Neural cell (in vitro differentiated cells): Measurements from ENCODE around the gene TFIP11. TPM values are rescaled to one million over a fixed set of nuclear protein-coding genes. Genes with fewer than 3 reads are reported as not detected.

Source experiments
- H2AFZ ChIP-seq: fragments of 200-600, 300-800 bp; sonication (generic), shearing (Covaris generic); 2 replicates; pipeline ENCODE4 v1.6.0; 2014; ENCODE audit warnings: low read depth, mild to moderate bottlenecking, antibody characterized with exemption, low read length, moderate library complexity
- H3F3A ChIP-seq: fragments of 200-600 bp; shearing (Covaris generic); 2 replicates; pipeline ENCODE4 v1.6.1; 2016; ENCODE audit warnings: mild to moderate bottlenecking, moderate library complexity, mixed read lengths, antibody characterized with exemption, low read length; ENCODE audit not compliant: insufficient read depth, poor library complexity, severe bottlenecking
- H3K27ac ChIP-seq: fragments of 200-600, 300-800 bp; sonication (generic), shearing (Covaris generic); 2 replicates; pipeline ENCODE4 v1.5.1; 2014; ENCODE audit warnings: mild to moderate bottlenecking, low read length, moderate library complexity
- H3K27me3 ChIP-seq: fragments of 300-800, 200-600 bp; sonication (generic), shearing (Covaris generic); 2 replicates; pipeline ENCODE4 v1.6.0; 2014; ENCODE audit warnings: mild to moderate bottlenecking, low read depth, low read length, moderate library complexity; ENCODE audit not compliant: insufficient read depth
- H3K36me3 ChIP-seq: fragments of 300-800, 200-600 bp; sonication (generic), shearing (Covaris generic); 2 replicates; pipeline ENCODE4 v1.5.1; 2014; ENCODE audit warnings: mild to moderate bottlenecking, antibody characterized with exemption, low read length, moderate library complexity; ENCODE audit not compliant: insufficient read depth
- H3K4me2 ChIP-seq: fragments of 300-800, 200-600 bp; sonication (generic), shearing (Covaris generic); 2 replicates; pipeline ENCODE4 v1.6.0; 2014; ENCODE audit warnings: mild to moderate bottlenecking, low read length
- H3K4me3 ChIP-seq: fragments of 300-800, 200-600 bp; sonication (generic), shearing (Covaris generic); 2 replicates; pipeline ENCODE4 v1.5.1; 2014; ENCODE audit warnings: mild to moderate bottlenecking, low read length, moderate library complexity
- H3K79me2 ChIP-seq: fragments of 200-600 bp; shearing (Covaris generic); replicated peaks from 2 replicates; pipeline ENCODE4 v1.6.0; 2014; ENCODE audit warnings: mild to moderate bottlenecking, low read length, moderate library complexity; ENCODE audit not compliant: insufficient read depth
- H3K9ac ChIP-seq: fragments of 300-800, 200-600 bp; sonication (generic), shearing (Covaris generic); 2 replicates; pipeline ENCODE4 v1.6.1; 2016; ENCODE audit warnings: mild to moderate bottlenecking, low read length, mixed read lengths
- H3K9me2 ChIP-seq: fragments of 200-600 bp; shearing (Covaris generic); 2 replicates; pipeline ENCODE4 v1.6.1; 2016; ENCODE audit warnings: mild to moderate bottlenecking, low read length, mixed read lengths; ENCODE audit not compliant: insufficient read depth
- H3K9me3 ChIP-seq: fragments of 200-600, 300-800 bp; sonication (generic), shearing (Covaris generic); 2 replicates; pipeline ENCODE4 v1.6.1; 2016; ENCODE audit warnings: mild to moderate bottlenecking, mixed run types, low read length, moderate library complexity, mixed read lengths
- H4K20me1 ChIP-seq: fragments of 200-600 bp; shearing (Covaris generic); 2 replicates; pipeline ENCODE4 v1.6.1; 2016; ENCODE audit warnings: mild to moderate bottlenecking, mixed run types; ENCODE audit not compliant: insufficient read depth
- EP300 ChIP-seq: fragments of 450-650 bp; conservative IDR thresholded peaks from 2 replicates; pipeline ENCODE4 v1.6.1; 2014; ENCODE audit warnings: antibody characterized with exemption, mild to moderate bottlenecking, moderate library complexity; ENCODE audit not compliant: poor library complexity, severe bottlenecking
- EZH2 ChIP-seq: fragments of 200-600, 300-800 bp; shearing (Covaris generic), sonication (generic); IDR thresholded peaks from 2 replicates; pipeline ENCODE4 v1.6.1; 2014; ENCODE audit warnings: antibody characterized with exemption, low read length, borderline replicate concordance, mild to moderate bottlenecking; ENCODE audit not compliant: insufficient read depth, poor library complexity, severe bottlenecking
- MXI1 ChIP-seq: fragments of 450-650 bp; conservative IDR thresholded peaks from 2 replicates; pipeline ENCODE4 v1.6.1; 2014; ENCODE audit warnings: antibody characterized with exemption, mild to moderate bottlenecking; ENCODE audit not compliant: poor library complexity, severe bottlenecking
- POLR2AphosphoS5 ChIP-seq: IDR thresholded peaks from 2 replicates; pipeline ENCODE4 v1.6.1; 2012
- RAD21 ChIP-seq: fragments of 450-650 bp; conservative IDR thresholded peaks from 2 replicates; pipeline ENCODE4 v1.6.1; 2014; ENCODE audit warnings: antibody characterized with exemption, mild to moderate bottlenecking, moderate library complexity
- SMC3 ChIP-seq: fragments of 450-650 bp; conservative IDR thresholded peaks from 2 replicates; pipeline ENCODE4 v1.6.1; 2014; ENCODE audit warnings: antibody characterized with exemption, mild to moderate bottlenecking, moderate library complexity; ENCODE audit not compliant: poor library complexity
- TAF1 ChIP-seq: IDR thresholded peaks from 2 replicates; pipeline ENCODE4 v1.6.1; 2012; ENCODE audit warnings: low read depth
- polyA plus RNA-seq: library from polyadenylated mRNA; depleted of rRNA; stranded (reverse); fragments of >200 nt; gene quantifications from 2 replicates; pipeline ENCODE4 v1.2.3, GENCODE V29; 2014
- TF ChIP-seq, protein P1 (sequence below): IDR thresholded peaks from 2 replicates; pipeline ENCODE4 v1.6.1; 2012; ENCODE audit warnings: borderline replicate concordance
- TF ChIP-seq, protein P2 (sequence below): fragments of 450-650 bp; IDR thresholded peaks from 2 replicates; pipeline ENCODE4 v1.5.1; 2014; ENCODE audit warnings: antibody characterized with exemption, mild to moderate bottlenecking, moderate library complexity; ENCODE audit not compliant: poor library complexity, severe bottlenecking

TFIP11 gene
- polyA plus RNA-seq, 1 donor from 2014 or later = 49.8 TPM

DNA sequence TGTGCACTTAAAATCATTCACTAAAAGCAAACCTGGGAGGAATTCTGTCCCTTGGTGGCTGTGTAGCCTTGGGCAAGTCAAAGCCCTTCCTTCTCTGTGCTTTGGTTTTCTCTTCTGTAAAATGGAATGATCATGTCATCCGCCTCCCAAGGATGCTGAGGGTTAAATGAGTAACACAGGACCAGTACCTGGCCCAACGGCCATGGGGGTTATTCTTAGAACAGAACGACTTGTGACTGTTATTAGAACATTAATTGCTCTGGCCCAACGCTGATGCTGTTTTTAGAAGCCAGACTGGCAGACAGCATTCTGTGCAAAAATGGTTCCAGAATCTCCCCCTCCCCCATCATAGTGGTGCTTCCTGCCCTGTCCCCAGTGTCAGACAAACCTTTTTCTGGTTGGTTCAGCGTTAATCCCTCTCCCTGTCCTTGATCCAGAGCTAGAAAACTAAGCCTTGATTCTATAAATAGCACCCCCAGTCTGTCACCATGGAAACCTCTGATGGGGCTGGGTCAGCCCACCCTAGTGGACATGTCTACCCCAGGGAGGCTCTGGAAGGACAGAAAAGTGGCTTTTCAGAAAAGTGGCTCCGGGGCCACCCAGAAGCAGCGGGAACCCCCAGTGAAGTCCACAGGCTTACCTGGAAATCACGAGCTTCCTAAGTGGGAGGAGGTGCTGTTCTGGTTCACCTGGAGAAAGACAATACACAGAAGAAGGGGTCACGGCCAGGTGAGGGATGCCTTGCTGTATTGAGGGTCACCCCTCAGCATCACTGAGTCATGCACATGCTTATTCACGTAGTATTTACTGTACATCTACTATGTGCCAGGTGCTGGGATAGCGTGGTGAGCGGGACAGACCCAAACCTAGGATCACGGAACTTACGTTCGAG is 15.5 kb upstream of the TFIP11 start:
- H3K36me3 ChIP-seq = no peaks in the 10 kb centered on the region
- no peaks in the 10 kb centered on the region for H3K9me3 ChIP-seq
- H4K20me1 ChIP-seq = no peaks in the 10 kb centered on the region
- H3K27ac ChIP-seq = no peak overlapping the region
- H3K4me3 ChIP-seq = no peak overlapping the region
- no peak overlapping the region for H2AFZ ChIP-seq
- H3K9me2 ChIP-seq = no peaks in the 10 kb centered on the region
- no peaks in the 10 kb centered on the region for H3K27me3 ChIP-seq
- no peak overlapping the region for H3K9ac ChIP-seq
- H3K4me2 ChIP-seq = no peak overlapping the region
- H3K79me2 ChIP-seq = no peaks in the 10 kb centered on the region
- H3F3A ChIP-seq = no peaks in the 10 kb centered on the region
- TF ChIP-seq EZH2 (no peak), SMC3 (no peak), EP300 (no peak), RAD21 (no peak), TAF1 (no peak), POLR2AphosphoS5 (no peak), MXI1 (no peak)
- TF ChIP-seq, protein P1, sequence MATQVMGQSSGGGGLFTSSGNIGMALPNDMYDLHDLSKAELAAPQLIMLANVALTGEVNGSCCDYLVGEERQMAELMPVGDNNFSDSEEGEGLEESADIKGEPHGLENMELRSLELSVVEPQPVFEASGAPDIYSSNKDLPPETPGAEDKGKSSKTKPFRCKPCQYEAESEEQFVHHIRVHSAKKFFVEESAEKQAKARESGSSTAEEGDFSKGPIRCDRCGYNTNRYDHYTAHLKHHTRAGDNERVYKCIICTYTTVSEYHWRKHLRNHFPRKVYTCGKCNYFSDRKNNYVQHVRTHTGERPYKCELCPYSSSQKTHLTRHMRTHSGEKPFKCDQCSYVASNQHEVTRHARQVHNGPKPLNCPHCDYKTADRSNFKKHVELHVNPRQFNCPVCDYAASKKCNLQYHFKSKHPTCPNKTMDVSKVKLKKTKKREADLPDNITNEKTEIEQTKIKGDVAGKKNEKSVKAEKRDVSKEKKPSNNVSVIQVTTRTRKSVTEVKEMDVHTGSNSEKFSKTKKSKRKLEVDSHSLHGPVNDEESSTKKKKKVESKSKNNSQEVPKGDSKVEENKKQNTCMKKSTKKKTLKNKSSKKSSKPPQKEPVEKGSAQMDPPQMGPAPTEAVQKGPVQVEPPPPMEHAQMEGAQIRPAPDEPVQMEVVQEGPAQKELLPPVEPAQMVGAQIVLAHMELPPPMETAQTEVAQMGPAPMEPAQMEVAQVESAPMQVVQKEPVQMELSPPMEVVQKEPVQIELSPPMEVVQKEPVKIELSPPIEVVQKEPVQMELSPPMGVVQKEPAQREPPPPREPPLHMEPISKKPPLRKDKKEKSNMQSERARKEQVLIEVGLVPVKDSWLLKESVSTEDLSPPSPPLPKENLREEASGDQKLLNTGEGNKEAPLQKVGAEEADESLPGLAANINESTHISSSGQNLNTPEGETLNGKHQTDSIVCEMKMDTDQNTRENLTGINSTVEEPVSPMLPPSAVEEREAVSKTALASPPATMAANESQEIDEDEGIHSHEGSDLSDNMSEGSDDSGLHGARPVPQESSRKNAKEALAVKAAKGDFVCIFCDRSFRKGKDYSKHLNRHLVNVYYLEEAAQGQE = no peak
- TF ChIP-seq, protein P2, sequence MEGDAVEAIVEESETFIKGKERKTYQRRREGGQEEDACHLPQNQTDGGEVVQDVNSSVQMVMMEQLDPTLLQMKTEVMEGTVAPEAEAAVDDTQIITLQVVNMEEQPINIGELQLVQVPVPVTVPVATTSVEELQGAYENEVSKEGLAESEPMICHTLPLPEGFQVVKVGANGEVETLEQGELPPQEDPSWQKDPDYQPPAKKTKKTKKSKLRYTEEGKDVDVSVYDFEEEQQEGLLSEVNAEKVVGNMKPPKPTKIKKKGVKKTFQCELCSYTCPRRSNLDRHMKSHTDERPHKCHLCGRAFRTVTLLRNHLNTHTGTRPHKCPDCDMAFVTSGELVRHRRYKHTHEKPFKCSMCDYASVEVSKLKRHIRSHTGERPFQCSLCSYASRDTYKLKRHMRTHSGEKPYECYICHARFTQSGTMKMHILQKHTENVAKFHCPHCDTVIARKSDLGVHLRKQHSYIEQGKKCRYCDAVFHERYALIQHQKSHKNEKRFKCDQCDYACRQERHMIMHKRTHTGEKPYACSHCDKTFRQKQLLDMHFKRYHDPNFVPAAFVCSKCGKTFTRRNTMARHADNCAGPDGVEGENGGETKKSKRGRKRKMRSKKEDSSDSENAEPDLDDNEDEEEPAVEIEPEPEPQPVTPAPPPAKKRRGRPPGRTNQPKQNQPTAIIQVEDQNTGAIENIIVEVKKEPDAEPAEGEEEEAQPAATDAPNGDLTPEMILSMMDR = no peak

DNA sequence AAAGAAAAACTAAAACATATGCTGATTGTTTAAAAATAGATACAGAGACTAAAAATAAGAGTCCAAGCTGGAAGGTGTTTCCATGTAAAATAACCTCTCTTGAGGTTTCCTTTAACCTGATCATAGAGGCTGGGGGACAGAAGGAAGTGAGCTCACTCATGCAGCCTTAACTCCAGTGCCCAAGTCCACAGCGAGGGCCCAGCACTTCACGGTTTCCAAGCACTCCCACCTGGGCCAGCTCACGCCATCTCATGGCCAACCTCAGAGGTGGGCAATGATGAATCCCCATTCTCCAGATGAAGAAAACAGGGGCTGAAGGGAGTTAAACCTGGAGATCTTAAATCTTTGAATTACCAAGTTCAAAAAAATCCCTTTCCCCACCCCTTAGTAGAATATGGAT is 14.9 kb upstream of the TFIP11 start:
- H3F3A ChIP-seq = no peaks in the 10 kb centered on the region
- H4K20me1 ChIP-seq = no peaks in the 10 kb centered on the region
- H3K36me3 ChIP-seq = no peaks in the 10 kb centered on the region
- H3K9ac ChIP-seq = no peak overlapping the region
- H3K9me2 ChIP-seq = no peaks in the 10 kb centered on the region
- H3K27me3 ChIP-seq = no peaks in the 10 kb centered on the region
- H3K79me2 ChIP-seq = no peaks in the 10 kb centered on the region
- H3K4me2 ChIP-seq = no peak overlapping the region
- TF ChIP-seq RAD21 (no peak), EZH2 (no peak), TAF1 (no peak), EP300 (no peak), SMC3 (no peak), POLR2AphosphoS5 (no peak)
- TF ChIP-seq, protein P2 = no peak
- TF ChIP-seq, protein P1 = no peak
- H3K9me3 ChIP-seq = no peaks in the 10 kb centered on the region
- no peak overlapping the region for H3K4me3 ChIP-seq
- H2AFZ ChIP-seq = no peak overlapping the region
- no peak overlapping the region for H3K27ac ChIP-seq
